Endodermal cell (in vitro differentiated cells): ENCODE data around the gene DOK7. TPM values are rescaled to one million over a fixed set of nuclear protein-coding genes. Genes with fewer than 3 reads are reported as not detected.

Source experiments
- DNase-seq: peaks from one replicate; pipeline ENCODE4 v3.0.0-alpha.2; 2017
- H3K27ac ChIP-seq: 2 replicates; pipeline ENCODE4 v1.5.1; 2013; ENCODE audit warnings: mild to moderate bottlenecking, low read depth, low read length, moderate library complexity
- H3K27me3 ChIP-seq: 2 replicates; pipeline ENCODE4 v1.6.1; 2013; ENCODE audit warnings: mild to moderate bottlenecking, low read length, moderate library complexity; ENCODE audit not compliant: insufficient read depth, control insufficient read depth, poor library complexity, severe bottlenecking
- H3K36me3 ChIP-seq: 2 replicates; pipeline ENCODE4 v1.7.0; 2013; ENCODE audit warnings: mild to moderate bottlenecking, low read length, moderate library complexity; ENCODE audit not compliant: control insufficient read depth, insufficient read depth
- H3K4me1 ChIP-seq: one replicate; pipeline ENCODE4 v1.7.0; 2013; ENCODE audit warnings: low read length; ENCODE audit not compliant: control insufficient read depth, insufficient read depth
- H3K4me3 ChIP-seq: 2 replicates; pipeline ENCODE4 v1.5.1; 2013; ENCODE audit warnings: mild to moderate bottlenecking, low read length, moderate library complexity
- H3K9ac ChIP-seq: 2 replicates; pipeline ENCODE4 v1.6.1; 2013; ENCODE audit warnings: mild to moderate bottlenecking, low read length, moderate library complexity; ENCODE audit not compliant: poor library complexity, severe bottlenecking; ENCODE audit errors: extremely low read depth
- H3K9me3 ChIP-seq: 2 replicates; pipeline ENCODE4 v1.6.1; 2013; ENCODE audit warnings: mild to moderate bottlenecking, low read length, moderate library complexity; ENCODE audit not compliant: control insufficient read depth
- H3K27ac Mint-ChIP-seq: 2 replicates; pipeline ENCODE4 v1.8.0; 2020; ENCODE audit warnings: mixed read lengths
- H3K27me3 Mint-ChIP-seq: 2 replicates; pipeline ENCODE4 v1.8.0; 2021; ENCODE audit warnings: mild to moderate bottlenecking, mixed read lengths; ENCODE audit not compliant: insufficient read depth
- H3K36me3 Mint-ChIP-seq: 2 replicates; pipeline ENCODE4 v1.8.0; 2020; ENCODE audit warnings: low read depth, mixed read lengths
- H3K4me1 Mint-ChIP-seq: 2 replicates; pipeline ENCODE4 v1.8.0; 2020; ENCODE audit warnings: mixed read lengths
- H3K4me3 Mint-ChIP-seq: 2 replicates; pipeline ENCODE4 v1.8.0; 2020; ENCODE audit warnings: mild to moderate bottlenecking, moderate library complexity, mixed read lengths
- H3K9me3 Mint-ChIP-seq: 2 replicates; pipeline ENCODE4 v1.8.0; 2020; ENCODE audit warnings: mild to moderate bottlenecking, mixed read lengths
- WGBS, 2 experiments: methylation state at CpG; one replicate each; pipeline versions ENCODE4 v1.1.5 to v1.1.7; 2013; ENCODE audit warnings: missing lambda C conversion rate in 2 of 2, mixed read lengths in 1 of 2; ENCODE audit not compliant: insufficient coverage in 1 of 2, insufficient read length in 1 of 2; 5-methylcytosine and 5-hydroxymethylcytosine counted together
- total RNA-seq, 2 donors: library from RNA; stranded (reverse); fragmentation: NEBNext Ultra II Directional in 1 of 2; extraction: Animal tissue kit (Norgen Biotek cat#: 25700) in 1 of 2; gene quantifications; 2 replicates in 1 of 2; 3 replicates in 1 of 2; pipeline ENCODE4 v1.2.1, GENCODE V29; 2021
- TF ChIP-seq, protein P1 (sequence below): fragments of 200-600 bp; sonication (generic); conservative IDR thresholded peaks from 2 replicates; pipeline ENCODE4 v1.5.0; 2021; ENCODE audit warnings: antibody characterized with exemption, mild to moderate bottlenecking

DOK7 gene
- total RNA-seq, 2 donors from 2014 or later, result 0.38 to 1.3 TPM

DNA sequence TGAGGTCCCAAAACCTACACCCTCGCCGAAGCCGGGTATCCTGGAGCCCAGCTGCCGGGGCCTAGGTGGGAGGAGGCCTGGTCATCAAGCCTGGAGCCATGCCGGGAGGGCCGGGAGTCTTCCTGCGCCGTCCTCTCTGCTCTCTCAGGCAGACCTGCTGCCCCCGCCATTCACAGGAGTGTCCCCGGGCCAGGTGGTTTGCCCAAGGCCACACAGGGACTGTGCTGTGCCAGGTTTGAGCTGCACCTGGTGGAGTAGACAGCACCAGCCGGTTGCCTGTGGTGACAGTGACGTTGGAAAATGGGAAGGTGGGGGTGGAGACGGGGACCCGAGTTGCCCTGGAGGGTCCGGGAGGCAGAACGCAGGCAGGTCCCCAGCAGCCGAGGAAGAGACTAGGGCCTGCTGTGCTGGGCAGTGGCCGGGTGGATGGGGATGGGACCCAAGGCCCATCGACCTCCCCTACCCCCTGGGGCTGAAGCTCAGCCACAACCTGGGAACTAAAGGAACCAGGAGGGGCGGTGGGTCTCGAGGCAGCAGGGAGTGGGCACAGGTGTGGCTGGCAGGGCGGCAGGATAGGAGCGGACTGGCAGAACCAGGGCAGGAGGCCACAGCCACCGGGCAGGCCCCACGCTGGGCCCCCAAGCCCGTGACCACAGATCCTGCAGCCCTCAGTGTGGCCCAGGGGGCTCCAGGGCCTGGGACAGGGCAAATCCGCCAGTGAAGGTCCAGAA is 9.5 kb downstream of the DOK7 start:
- no peaks in the 10 kb centered on the region for H3K9me3 ChIP-seq
- no peak overlapping the region for H3K9ac ChIP-seq
- peaks cover 29% of the 10 kb centered on the region for H3K27me3 Mint-ChIP-seq
- TF ChIP-seq, protein P1, sequence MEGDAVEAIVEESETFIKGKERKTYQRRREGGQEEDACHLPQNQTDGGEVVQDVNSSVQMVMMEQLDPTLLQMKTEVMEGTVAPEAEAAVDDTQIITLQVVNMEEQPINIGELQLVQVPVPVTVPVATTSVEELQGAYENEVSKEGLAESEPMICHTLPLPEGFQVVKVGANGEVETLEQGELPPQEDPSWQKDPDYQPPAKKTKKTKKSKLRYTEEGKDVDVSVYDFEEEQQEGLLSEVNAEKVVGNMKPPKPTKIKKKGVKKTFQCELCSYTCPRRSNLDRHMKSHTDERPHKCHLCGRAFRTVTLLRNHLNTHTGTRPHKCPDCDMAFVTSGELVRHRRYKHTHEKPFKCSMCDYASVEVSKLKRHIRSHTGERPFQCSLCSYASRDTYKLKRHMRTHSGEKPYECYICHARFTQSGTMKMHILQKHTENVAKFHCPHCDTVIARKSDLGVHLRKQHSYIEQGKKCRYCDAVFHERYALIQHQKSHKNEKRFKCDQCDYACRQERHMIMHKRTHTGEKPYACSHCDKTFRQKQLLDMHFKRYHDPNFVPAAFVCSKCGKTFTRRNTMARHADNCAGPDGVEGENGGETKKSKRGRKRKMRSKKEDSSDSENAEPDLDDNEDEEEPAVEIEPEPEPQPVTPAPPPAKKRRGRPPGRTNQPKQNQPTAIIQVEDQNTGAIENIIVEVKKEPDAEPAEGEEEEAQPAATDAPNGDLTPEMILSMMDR, result no peak
- no peak overlapping the region for H3K27ac ChIP-seq
- H3K27ac Mint-ChIP-seq, result no peak overlapping the region
- WGBS, 2 experiments, result 91 to 95% methylated on average over 14 to 27 of the region's 27 CpGs
- H3K36me3 ChIP-seq, result no peaks in the 10 kb centered on the region
- DNase-seq, result no peak
- no peaks in the 10 kb centered on the region for H3K4me1 ChIP-seq
- peaks cover 5% of the 10 kb centered on the region for H3K27me3 ChIP-seq
- no peaks in the 10 kb centered on the region for H3K9me3 Mint-ChIP-seq
- H3K36me3 Mint-ChIP-seq, result no peaks in the 10 kb centered on the region
- H3K4me3 ChIP-seq, result no peak overlapping the region
- no peak overlapping the region for H3K4me3 Mint-ChIP-seq
- H3K4me1 Mint-ChIP-seq, result no peaks in the 10 kb centered on the region

GRCh38 chr4:3473181-3473950 is 10.3 kb downstream of the DOK7 start:
- TF ChIP-seq, protein P1, result no peak
- no peak overlapping the region for H3K27ac Mint-ChIP-seq
- no peaks in the 10 kb centered on the region for H3K9me3 Mint-ChIP-seq
- peaks cover 5% of the 10 kb centered on the region for H3K27me3 ChIP-seq
- no peak overlapping the region for H3K4me3 Mint-ChIP-seq
- WGBS, 2 experiments, result 89 to 92% methylated on average over 38 to 41 of the region's 41 CpGs
- no peak for DNase-seq
- no peaks in the 10 kb centered on the region for H3K4me1 Mint-ChIP-seq
- no peak overlapping the region for H3K27ac ChIP-seq
- no peak overlapping the region for H3K4me3 ChIP-seq
- no peaks in the 10 kb centered on the region for H3K4me1 ChIP-seq
- H3K36me3 ChIP-seq, result no peaks in the 10 kb centered on the region
- peaks cover 29% of the 10 kb centered on the region for H3K27me3 Mint-ChIP-seq
- H3K36me3 Mint-ChIP-seq, result no peaks in the 10 kb centered on the region
- H3K9ac ChIP-seq, result no peak overlapping the region
- no peaks in the 10 kb centered on the region for H3K9me3 ChIP-seq

- no peak overlapping the region for H3K27ac ChIP-seq
- peaks cover 5% of the 10 kb centered on the region for H3K27me3 ChIP-seq
- H3K4me1 Mint-ChIP-seq, result no peaks in the 10 kb centered on the region
- WGBS, 2 experiments, result 90 to 96% methylated on average over 9 to 13 of the region's 13 CpGs
- no peaks in the 10 kb centered on the region for H3K36me3 ChIP-seq
- H3K4me3 ChIP-seq, result no peak overlapping the region
- no peak for DNase-seq
- H3K9ac ChIP-seq, result no peak overlapping the region
- no peaks in the 10 kb centered on the region for H3K36me3 Mint-ChIP-seq
- H3K4me3 Mint-ChIP-seq, result no peak overlapping the region
- no peaks in the 10 kb centered on the region for H3K9me3 Mint-ChIP-seq
- H3K9me3 ChIP-seq, result no peaks in the 10 kb centered on the region
- H3K27ac Mint-ChIP-seq, result no peak overlapping the region
- peaks cover 30% of the 10 kb centered on the region for H3K27me3 Mint-ChIP-seq
- H3K4me1 ChIP-seq, result no peaks in the 10 kb centered on the region
- TF ChIP-seq, protein P1, result no peak
These were observed 11.1 kb downstream of the DOK7 start for GRCh38 chr4:3473996-3474765.
